Measurements from ENCODE around the gene ANKRD12.
A peak's percentile ranks its signal among the peaks of the same experiment; 100 is the strongest.
"Not testable (repeated sequence)": the region's sequence is repeated elsewhere in the genome, so short reads cannot be mapped to it uniquely, and the experiment has no call there.

Gene ANKRD12

DNA sequence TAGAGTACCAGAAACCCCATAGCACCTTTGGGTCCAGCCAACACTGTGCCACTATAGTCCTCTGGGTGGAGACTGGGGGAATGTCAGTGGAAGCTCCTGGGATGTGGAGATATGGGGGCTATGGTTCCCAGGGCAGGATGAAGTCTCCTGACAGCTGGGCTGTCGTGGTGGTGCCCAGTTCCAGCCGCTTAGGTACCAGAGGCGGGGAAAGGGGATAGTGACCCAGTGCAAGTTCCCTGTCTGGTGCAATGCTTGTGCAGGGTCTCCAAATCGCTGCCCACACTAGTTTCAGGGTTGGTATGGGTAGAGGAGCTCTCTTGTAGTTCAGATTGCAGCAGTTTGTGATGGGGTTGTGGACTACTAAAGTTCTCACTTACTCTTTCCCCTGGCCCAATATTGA lies 97.9 kb downstream of the ANKRD12 start:
- no peak for DNase-seq

DNA sequence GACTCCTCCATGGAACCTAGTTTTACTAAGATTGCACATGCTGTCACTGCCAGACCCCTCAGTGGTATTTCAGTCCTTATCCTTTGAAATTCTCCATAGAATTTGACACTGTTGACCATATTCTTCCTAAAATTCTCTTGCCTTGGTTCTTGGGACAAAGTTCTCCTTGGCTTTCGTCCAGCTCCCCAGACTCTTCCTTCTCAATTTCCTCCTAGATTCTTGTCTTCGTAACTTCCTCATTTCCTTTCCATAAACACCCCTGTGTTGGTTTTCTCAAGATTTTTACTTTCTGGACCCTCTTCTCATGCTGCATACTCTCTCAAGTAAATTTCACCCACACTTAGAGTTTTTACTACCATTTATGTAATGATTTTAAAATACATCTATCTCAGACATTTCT lies 101.4 kb downstream of the ANKRD12 start:
- DNase-seq = peak; percentile 27 to 36

DNA sequence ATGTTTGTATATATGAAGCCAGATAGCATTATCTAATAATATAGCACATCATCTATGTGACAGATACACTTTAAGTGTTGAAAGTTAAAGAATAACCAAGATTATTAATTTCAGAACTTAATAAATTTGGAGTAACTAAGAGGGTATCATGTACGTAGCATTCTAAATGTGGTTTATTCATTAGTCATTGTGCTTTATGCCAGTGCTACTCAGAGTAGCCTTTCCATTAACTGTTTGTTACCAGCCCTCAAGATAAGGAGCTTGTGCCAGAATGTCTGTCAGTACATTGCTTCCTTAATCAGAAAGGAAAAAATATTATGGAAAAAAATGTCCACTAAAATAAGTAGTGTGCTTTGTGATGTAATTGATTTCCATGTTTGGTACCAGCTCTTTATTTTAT lies 103.1 kb downstream of the ANKRD12 start:
- DNase-seq = no peak

DNA sequence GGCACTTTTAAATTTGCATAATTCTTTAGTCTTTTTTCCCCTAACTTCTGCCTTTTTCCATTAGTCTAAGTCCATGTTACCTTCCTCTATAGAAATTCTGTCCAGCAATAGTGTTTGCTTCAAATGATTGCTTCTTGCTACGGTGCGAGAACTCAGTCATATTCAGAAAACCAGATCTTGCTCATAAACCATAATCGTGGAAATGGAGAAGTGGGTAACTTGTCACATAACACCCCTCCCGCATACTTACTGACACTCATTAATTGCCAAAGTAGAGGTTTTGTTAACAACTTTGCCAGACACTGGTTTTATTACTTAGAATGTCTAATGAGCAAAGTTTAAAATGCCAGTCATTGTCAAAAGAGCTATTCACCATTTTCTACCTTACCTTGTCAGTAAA lies 103.7 kb downstream of the ANKRD12 start:
- DNase-seq = peak in 1 of 2 experiments; percentile 27

DNA sequence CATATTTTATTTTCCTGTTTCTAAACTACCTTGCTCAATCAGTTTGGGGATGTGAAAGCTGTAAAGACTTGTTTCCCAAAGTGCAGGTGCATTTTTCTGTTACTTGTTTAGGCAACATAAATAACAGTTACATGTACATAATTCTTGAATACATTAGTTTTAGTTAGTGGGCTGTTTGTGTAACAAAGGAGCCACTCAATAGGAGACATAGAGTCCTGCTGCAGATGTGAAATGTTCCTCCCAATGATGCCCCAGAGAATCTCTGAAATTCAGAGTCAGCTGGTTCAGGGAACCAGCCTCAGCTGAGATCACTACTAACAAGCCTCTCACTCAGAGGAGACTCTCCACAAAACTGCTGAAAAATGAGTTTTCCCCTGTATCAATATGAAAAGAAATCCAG lies 106.4 kb downstream of the ANKRD12 start:
- no peak for DNase-seq

DNA sequence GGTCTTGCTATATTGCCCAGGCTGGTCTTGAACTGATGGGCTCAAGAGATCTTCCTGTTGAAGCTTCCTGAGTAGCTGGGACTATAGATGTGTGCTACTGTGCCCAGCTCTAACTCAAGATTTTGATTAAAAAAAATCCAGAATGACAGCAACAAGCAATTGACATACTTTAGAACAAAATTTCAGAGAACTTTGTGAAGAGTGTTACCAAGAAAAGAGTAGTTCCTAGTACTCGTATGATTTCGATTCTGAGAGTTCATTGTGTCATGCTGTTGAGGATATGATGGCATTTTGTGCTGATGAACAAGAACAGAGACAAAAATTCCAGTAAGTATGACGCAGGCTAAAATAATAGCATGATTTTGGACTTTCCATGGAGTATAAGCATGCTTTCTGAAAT lies 107.8 kb downstream of the ANKRD12 start:
- DNase-seq = no peak

DNA sequence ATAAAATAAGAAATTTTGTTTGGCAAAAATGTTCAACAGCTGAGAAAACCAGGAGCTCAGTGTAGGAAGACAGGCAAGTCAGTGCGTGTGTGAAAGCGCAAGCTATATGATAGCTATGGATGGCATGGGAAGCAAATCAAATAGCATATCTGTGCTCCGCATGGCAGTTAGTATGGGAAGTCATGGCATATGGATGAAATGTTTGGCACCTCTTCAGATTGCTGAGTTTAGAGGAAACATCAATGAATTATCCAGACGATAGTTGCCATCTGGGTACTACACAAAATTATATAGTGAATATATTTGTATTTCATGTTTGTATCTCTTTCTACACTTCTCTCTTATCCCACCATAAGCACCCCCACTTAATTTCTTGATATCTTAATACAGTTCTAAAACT lies 112.1 kb downstream of the ANKRD12 start:
- DNase-seq = no peak

DNA sequence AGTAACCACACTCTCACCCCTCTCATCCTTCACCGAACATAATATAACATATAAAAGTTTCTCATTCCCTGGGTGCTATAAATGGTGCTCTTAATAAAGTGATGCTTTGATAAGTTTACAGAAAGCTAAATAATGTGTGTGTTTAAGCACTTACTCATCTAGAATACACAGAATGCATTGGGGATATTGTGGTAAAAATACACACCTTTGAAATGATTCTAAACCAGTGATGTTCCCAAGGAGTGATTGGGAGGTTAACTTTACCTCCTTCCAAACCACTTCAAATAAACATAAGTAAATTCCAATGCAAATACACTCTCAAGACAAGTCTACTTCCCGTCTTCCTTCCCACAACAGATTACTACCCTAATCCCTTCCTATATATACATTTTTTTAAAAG lies 112.7 kb downstream of the ANKRD12 start:
- no peak for DNase-seq

DNA sequence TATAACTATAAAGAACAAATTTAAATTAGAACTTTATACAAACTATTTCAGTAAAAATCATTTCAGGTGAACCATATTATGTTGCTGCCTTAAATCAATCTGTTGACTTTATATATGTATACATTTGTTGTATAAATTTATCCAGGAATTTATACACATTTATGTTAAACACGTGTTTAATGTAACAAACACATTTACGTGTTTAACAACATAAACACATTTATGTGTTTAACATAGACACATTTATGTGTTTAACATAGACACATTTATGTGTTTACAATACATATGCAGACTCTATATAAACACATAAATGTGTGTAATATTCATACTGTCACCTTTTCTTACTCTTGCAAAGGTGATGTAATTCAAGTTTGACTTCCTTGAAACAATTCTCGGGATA lies 122.6 kb downstream of the ANKRD12 start:
- no peak for DNase-seq

DNA sequence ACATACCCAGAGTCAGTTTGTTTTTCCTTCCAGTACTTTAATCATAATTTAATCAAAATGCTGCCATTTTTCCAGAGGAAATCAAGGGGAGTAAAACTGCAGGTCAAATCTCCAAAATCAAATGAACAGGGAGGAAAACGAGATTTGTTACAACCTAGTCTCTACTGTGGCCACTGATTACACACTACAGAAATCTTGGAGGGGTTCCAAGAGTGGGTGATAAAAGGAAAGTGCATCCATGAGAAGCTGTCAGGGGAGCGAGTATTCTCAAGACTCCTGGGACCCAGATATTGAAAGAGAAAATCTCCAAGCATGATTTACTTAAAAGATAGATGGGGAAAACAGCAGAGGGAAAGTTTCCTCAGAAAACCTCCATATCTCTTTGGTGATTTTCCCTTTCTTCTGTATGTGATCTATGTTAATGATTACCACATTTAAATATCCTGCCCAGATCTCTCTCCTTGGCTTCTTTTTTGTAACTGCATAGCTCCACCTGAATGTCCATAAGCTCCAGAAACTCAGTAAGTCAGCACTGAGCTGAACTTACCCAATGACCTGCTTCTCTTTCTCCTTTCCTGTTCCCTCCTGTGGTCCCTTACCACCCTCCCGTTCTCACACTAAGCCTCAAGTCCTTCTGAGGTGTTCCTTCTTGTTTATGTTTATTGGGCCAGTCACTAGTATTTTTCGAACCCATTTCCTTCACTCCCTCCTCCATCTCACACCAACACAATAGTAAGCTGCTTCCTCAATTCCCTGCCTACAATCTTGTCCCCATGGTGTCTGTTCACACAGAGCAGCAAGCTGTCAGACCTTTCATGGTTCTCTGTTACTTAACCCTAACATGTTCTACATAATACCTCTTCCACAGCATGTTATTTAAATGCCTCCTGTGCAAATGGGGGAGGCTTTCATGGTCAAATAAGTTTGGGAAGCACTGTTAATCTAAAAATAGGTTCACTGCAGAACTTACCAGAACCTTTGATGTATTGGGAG lies 124.1 kb downstream of the ANKRD12 start:
- DNase-seq = no peak

DNA sequence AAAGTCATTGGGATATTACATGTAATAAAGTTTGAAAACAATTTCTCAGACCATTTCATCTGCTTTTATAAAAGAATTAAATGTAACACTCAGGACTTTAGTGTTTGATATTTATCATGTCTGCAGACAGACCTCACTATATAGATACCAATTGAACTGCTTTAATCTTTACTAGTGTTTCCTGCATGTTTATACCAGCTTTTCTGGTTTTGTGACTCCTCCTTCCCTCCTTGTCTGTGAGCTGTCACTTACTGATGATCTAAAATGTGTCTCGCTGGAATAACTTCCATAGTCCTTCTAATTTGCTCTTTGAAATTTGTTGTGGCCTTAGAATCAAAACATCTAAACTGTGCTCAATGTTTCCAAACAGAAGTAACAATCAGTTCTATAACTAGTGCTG lies 126.7 kb downstream of the ANKRD12 start:
- DNase-seq = no peak

DNA sequence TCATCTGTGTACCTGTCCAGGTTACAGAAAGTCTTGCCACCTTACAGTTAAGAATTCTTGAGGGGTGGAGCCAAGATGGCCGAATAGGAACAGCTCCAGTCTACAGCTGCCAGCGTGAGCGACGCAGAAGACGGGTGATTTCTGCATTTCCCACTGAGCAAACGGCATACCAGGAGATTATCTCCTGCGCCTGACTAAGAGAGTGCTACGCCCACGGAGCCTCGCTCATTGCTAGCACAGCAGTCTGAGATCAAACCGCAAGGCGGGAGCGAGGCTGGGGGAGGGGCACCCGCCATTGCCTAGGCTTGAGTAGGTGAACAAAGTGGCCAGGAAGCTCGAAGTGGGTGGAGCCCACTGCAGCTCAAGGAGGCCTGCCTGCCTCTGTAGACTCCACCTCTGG lies 128.2 kb downstream of the ANKRD12 start:
- not testable (repeated sequence) for DNase-seq

DNA sequence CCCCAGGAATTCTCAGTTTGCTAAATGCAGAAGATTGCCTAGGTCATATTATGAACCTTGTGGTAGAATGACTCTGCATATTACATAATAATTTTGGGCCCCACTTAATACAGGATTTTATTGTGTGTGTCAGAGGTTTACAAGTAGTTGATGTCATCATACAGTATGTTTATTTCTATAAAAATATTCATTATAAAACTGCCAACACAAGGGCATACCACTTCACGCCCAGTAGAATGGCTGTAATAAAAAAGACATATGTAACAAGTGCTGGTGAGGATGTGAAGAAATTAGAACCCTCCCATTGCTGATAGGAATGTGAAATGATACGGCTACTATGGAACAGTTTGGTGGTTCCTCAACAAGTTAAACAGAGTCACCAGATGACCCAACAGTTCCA lies 136.6 kb downstream of the ANKRD12 start:
- no peak for DNase-seq

DNA sequence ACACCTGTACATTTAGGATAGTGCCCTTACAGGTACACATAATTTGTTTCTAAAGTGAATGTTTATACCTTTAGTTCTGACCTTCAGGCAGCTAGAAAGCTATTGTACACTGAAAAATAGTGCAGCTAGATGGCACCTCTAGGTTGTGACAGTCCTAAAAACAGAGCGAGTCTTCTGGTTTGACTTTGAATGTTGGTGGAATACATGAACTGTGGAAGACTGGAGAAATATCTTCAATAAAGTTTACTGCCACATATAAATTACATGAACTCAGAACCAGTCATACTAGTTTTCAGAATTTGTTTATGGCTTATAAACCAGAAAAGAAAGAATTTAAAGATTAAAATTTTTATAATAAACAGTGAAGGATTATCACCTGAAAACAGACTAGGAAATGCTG lies 139.3 kb downstream of the ANKRD12 start:
- no peak for DNase-seq

DNA sequence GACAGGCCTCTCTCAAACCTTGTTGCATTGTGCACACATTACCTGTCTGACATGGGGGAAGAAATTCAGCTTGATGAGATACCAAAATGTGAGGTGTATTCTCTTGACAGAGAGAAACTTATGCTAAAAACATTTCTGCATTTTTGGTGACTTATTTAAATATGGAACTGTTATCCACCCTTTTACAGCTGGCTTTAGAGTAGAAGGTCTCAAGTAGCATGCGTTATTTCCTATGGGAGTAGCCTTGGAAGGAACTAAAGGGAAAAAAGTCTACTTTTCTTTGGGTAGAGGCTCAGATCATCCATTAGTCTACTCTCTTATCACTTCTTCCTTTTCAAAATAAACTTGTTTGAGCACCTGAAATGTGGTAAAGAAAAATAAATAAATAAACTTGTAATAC lies 141.4 kb downstream of the ANKRD12 start:
- DNase-seq = no peak

DNA sequence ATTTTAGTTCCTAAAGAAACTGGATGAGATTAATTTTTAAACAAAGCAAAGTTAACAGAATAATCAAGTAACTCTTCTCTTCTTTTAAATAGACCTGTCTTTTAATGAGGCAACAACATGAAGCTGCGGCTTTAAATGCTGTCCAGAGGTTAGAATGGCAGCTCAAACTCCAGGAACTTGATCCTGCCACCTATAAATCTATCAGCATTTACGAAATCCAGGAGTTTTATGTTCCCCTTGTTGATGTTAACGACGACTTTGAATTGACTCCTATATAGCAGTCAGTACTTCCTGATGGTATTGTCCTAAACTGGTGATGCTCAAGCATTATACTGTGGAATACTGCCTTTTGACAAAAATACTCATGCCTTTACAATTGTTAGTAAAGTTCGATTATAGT lies 144.3 kb downstream of the ANKRD12 start:
- DNase-seq = no peak

DNA sequence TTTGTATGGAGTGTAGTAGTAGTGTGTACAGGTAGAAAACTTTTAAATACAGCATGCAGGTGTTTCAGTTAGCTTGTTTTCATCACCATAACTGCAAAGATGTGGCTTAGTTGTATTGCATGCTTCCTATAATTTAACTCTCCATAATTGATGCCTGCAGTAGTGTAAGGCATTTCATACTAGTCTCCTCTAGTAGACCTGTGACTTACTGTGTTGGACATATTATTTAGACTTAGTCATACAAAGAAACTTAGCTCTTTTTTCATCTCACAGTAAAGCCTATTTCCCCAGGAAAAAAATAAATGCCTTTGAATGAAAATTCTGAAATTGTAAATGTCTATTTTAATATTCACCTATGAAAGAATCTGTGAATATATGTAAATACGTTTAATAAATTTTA lies 145.2 kb downstream of the ANKRD12 start:
- no peak for DNase-seq

DNA sequence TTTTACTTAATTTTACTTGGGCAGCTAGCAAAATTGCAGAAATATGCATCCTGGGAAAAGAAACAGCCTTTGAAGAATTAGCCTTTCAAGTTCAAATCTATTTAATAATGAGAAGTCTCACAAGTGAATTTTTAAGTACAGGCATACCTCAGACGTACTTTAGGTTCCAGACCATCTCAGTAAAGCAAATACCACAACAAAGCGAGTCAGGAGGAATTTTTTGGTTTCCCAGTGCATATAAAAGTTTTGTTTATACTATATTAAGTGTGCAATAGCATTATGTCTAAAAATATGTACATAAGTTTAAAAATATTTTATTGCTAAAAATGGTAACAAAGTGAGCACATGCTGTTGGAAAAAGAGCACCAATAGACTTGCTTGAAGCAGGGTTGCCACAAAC lies 147.2 kb downstream of the ANKRD12 start:
- DNase-seq = no peak

DNA sequence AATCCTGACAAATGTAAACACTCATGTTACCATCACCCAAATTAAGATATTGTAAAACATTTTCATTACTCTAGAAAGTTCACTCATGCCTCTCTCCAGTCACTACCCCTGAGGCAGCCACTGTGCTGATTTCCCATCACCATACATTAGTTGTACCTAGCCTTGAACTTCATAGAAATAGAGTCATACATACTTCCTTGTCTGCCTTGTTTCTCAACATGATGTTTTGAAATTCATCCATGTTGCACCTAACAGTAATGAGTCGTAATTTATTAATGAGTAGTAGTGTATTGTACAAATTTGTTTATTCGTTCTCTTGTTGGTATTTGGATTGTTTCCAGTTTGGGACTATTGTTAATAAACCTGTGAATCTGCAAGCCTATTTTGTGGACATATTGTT lies 149.0 kb downstream of the ANKRD12 start:
- no peak for DNase-seq

DNA sequence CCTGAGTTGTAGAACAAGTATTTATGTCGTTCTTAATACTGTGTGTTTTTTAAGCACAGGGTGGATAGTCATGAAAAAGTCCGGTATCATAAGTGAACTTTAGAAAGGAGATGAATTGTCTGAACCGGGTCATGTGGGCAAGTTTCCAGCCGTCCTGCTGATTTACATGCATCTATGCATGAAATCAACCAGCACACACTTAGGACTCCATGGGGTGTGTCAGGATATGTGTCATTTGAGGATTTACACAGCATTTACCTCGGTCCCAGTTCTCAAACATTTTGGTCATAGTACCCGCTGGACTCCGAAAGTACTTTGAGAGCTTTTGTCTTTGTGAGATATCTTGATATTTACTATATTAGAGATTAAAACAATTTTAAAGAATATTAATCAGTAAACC lies 150.5 kb downstream of the ANKRD12 start:
- no peak for DNase-seq

DNA sequence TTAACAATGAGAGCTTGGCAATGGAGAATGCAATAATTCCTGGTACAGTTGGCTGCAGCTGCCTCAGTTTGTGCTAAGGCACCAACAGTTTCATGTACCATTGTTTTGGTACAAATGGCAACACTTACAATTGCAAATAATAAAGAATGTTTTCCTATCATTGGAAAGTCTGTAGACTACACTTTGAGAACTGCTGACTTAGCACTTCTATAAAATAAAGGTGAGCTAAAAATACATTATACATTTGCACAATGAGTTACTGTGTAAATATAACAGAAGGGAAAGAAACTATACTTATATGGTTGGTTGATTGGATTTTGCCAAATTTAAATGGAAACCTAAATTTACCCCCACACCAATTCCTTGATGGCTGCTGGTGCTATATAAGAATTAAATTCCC lies 153.1 kb downstream of the ANKRD12 start:
- DNase-seq = no peak

DNA sequence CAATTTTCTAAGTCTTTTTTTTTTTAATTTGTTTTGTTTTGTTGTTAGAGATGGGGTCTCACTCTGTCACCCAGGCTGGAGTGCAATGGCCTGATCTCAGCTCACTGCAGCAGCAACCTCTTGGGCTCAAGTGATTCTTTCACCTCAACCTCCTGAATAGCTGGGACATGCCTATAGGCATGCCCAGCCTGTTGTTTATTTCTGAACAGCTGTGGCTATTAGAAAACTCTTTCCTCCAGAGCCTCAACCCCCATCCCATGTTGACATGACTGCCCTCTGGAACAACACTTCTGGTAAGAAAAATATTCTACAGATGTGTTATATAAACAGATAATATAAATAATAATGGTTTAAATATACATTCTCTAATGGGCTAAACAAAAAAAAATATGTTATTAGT lies 153.6 kb downstream of the ANKRD12 start:
- DNase-seq = no peak

DNA sequence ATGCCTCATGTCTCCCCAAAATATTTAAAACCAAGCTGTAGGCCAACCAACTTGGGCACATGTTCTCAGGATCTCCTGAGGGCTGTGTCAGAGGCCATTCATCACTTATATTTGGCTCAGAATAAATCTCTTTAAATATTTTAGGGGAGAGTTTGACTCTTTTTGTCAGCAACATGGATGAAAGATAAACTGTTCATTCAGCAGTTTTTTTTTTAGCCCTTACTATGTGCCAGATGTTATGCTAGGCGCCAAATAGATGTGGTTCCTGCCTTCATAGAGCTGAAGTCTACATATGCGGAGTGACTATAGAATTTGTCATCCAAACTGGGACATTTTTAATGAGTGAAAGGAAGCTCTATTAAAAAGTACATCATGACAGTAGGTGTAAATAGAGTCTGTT lies 155.5 kb downstream of the ANKRD12 start:
- DNase-seq = no peak

DNA sequence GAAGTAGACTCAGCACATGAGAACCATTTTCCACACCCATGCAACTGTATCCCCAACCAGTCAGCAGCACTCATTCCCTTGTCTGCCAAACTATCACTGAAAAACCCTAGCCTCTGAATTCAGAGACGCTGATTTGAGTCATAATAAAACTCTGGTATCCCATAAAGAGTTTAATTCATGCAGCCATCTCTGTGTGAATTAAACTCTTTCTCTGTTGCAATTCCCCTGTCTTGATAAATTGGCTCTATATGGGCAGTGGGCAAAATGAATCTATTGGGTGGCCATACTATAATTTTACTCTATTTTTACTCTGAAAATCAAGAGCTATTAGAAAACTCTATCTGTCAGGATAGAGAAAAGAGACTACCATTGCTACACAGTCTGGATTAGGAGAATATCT lies 157.4 kb downstream of the ANKRD12 start:
- no peak for DNase-seq
